Measurements from ENCODE around the gene PPP1R12B. TPM values are rescaled to one million over a fixed set of nuclear protein-coding genes. Genes with fewer than 3 reads are reported as not detected.

Gene PPP1R12B
- polyA plus RNA-seq, 3 donors from 2014 or later: 3.8 to 8.3 (median 4.3) TPM

DNA sequence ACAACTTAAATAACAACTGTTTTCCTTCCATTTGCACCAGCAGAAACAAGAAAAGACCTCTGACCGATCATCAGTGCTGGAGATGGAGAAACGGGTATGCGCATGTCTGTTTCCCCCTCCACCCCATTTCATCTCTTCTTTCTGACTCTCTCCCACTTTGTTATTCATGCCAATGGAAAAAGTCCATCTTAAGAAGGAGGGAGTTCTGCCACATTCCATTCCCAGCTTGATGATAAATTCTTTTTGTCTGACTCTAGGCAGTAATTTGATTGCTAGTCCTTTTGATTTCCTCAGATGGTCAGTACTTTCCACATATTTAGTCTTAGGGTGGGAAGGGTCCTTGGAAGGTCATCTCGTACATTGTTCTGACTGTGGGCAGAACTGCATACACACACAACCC is 219.2 kb downstream of the PPP1R12B start:
- peaks cover 0 to 2% (median 0%) of the 10 kb centered on the region in 3 donors for H3K27me3 Mint-ChIP-seq (ENCODE audit: low read depth in 3 of 3)
- peaks cover 37 to 38% of the 10 kb centered on the region in 2 donors for H3K4me1 Mint-ChIP-seq
- no peaks in the 10 kb centered on the region for H3K9me3 Mint-ChIP-seq
- peak overlapping the region in 1 of 6 donors; percentile 29 for H3K27ac Mint-ChIP-seq
- no peak for DNase-seq
- H3K36me3 Mint-ChIP-seq: peaks cover 0 to 32% (median 1%) of the 10 kb centered on the region in 3 donors
- H3K4me3 Mint-ChIP-seq: no peak overlapping the region

DNA sequence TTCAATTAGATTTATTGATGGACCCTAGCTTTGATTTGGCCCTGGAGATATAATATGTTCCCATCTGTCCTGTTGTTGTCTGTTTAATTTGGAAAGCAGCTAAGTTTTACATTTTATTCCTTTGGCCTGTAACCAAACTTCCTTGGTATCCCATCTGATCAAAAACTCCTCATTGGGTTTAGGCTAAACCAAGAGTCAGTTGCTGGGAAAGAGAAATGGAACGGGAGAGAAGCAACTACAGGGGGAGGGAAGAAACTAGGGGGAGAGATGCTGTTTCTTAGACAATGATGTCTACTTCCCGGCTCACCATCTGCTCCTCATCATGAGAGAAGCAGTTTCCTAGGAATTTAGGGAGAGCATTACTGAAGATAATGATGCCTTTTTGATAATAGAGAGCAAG is 219.9 kb downstream of the PPP1R12B start:
- Mint-ChIP-seq H3K4me3 (no peak overlapping the region), H3K4me1 (peaks cover 37 to 38% of the 10 kb centered on the region in 2 donors), H3K9me3 (no peaks in the 10 kb centered on the region), H3K27me3 (ENCODE audit: low read depth in 3 of 3) (peaks cover 0 to 2% (median 0%) of the 10 kb centered on the region in 3 donors), H3K36me3 (peaks cover under 1 to 35% (median 7%) of the 10 kb centered on the region in 3 donors), H3K27ac (peak overlapping the region in 1 of 6 donors; percentile 42)
- DNase-seq: no peak

GRCh38 chr1:202568826-202569225 is 220.3 kb downstream of the PPP1R12B start:
- no peak for DNase-seq
- no peak overlapping the region for H3K4me3 Mint-ChIP-seq
- H3K4me1 Mint-ChIP-seq: peaks cover 37 to 38% of the 10 kb centered on the region in 2 donors
- H3K27me3 Mint-ChIP-seq (ENCODE audit: low read depth in 3 of 3): peaks cover 0 to 2% (median 0%) of the 10 kb centered on the region in 3 donors
- peak overlapping the region in 1 of 6 donors; percentile 42 for H3K27ac Mint-ChIP-seq
- H3K9me3 Mint-ChIP-seq: no peaks in the 10 kb centered on the region
- H3K36me3 Mint-ChIP-seq: peaks cover 4 to 37% (median 7%) of the 10 kb centered on the region in 3 donors

- Mint-ChIP-seq H3K27ac (no peak overlapping the region), H3K9me3 (no peaks in the 10 kb centered on the region), H3K4me3 (no peak overlapping the region), H3K27me3 (ENCODE audit: low read depth in 3 of 3) (peaks cover 0 to 2% (median 0%) of the 10 kb centered on the region in 3 donors), H3K36me3 (peaks cover 4 to 34% (median 7%) of the 10 kb centered on the region in 3 donors), H3K4me1 (peaks cover 30 to 33% of the 10 kb centered on the region in 2 donors)
- no peak for DNase-seq
These were observed 221.2 kb downstream of the PPP1R12B start for GRCh38 chr1:202569393-202570322.

DNA sequence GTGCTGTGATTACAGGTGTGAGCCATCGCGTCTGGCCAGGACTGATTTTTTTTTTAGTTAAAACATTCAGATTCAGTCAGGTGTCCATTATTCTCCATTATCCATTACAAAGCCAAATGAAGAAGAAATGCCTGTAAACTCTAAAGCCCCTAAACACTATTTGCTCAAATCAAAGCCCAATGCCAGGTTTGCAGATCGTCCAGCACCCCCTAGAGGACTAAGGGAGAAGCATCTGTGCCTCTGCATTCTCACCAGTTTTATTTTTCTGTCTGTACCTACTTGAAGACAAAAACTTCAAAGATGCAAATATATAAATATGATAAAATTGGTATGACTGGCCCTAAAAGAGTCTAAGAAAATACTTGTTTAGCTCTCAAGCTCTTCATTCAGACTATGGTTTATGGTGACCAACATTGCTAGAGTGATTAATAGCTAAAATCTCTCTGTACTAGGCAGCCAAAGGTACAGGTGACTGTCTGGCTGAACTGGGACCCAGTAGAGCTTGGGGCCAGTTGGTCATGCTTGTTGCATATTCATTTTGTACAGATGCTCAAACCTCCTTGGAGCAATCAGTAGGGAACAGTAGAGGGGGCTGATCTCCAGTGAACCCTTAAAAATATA is 223.3 kb downstream of the PPP1R12B start:
- peaks cover 4 to 38% (median 7%) of the 10 kb centered on the region in 3 donors for H3K36me3 Mint-ChIP-seq
- H3K27ac Mint-ChIP-seq: no peak overlapping the region
- peak; percentile 15 to 24 (median 23) for DNase-seq
- H3K27me3 Mint-ChIP-seq (ENCODE audit: low read depth in 3 of 3): no peaks in the 10 kb centered on the region
- H3K4me3 Mint-ChIP-seq: no peak overlapping the region
- H3K4me1 Mint-ChIP-seq: peaks cover 11% of the 10 kb centered on the region in 2 donors
- no peaks in the 10 kb centered on the region for H3K9me3 Mint-ChIP-seq

- no peaks in the 10 kb centered on the region for H3K9me3 Mint-ChIP-seq
- H3K4me3 Mint-ChIP-seq: no peak overlapping the region
- H3K36me3 Mint-ChIP-seq: peaks cover 4 to 32% (median 7%) of the 10 kb centered on the region in 3 donors
- no peak for DNase-seq
- H3K27ac Mint-ChIP-seq: no peak overlapping the region
- H3K4me1 Mint-ChIP-seq: peaks cover under 1 to 1% of the 10 kb centered on the region in 2 donors
- H3K27me3 Mint-ChIP-seq (ENCODE audit: low read depth in 3 of 3): no peaks in the 10 kb centered on the region
These were observed 224.4 kb downstream of the PPP1R12B start for GRCh38 chr1:202572867-202573266.

DNA sequence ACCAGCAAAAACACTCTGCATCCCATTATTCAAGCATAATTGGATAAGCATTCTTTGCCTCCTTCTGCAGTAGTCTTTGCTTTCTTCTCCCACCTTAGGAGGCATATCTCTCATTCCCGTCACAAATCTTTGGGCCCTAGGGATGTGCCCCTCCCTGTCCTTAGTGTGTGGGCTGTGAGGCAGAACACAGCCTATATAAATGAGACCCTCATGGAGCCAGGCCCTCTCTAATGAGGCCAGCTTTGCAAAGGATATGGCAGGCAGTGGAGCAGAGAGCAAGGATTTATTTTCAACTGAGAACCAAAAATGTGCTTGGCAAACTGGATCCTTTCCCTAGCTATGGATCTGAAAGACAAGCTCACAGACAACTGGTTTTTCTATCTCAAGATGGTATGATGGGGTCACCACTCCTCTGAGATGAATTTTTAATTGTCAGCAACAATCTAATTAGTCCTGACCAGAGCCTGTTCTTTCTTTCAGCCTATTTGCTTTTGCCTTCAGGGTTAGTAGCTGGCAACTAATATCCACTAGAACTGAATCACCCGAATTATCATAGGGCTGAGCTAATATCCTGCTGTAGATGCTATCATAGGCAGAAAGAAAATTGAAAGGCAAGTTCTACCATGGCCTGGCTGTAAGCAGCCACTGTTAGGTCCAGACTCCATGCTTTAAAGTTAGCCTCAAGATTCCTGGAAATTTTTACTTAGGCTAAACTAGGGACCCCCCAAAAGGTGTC is 227.6 kb downstream of the PPP1R12B start:
- Mint-ChIP-seq H3K9me3 (no peaks in the 10 kb centered on the region), H3K4me1 (no peaks in the 10 kb centered on the region), H3K27ac (no peak overlapping the region), H3K4me3 (no peak overlapping the region), H3K27me3 (ENCODE audit: low read depth in 3 of 3) (no peaks in the 10 kb centered on the region), H3K36me3 (peaks cover 14 to 32% (median 16%) of the 10 kb centered on the region in 3 donors)
- DNase-seq: no peak

GRCh38 chr1:202576816-202577215 is 228.3 kb downstream of the PPP1R12B start:
- Mint-ChIP-seq H3K4me1 (no peaks in the 10 kb centered on the region), H3K27me3 (ENCODE audit: low read depth in 3 of 3) (no peaks in the 10 kb centered on the region), H3K9me3 (no peaks in the 10 kb centered on the region), H3K36me3 (peaks cover 21 to 39% (median 21%) of the 10 kb centered on the region in 3 donors), H3K4me3 (no peak overlapping the region), H3K27ac (no peak overlapping the region)
- no peak for DNase-seq

- Mint-ChIP-seq H3K9me3 (no peaks in the 10 kb centered on the region), H3K27me3 (ENCODE audit: low read depth in 3 of 3) (peaks cover 0 to 1% (median 0%) of the 10 kb centered on the region in 3 donors), H3K36me3 (peaks cover 21 to 45% (median 27%) of the 10 kb centered on the region in 3 donors), H3K27ac (no peak overlapping the region), H3K4me3 (no peak overlapping the region), H3K4me1 (no peaks in the 10 kb centered on the region)
- DNase-seq: no peak
These were observed 228.9 kb downstream of the PPP1R12B start for GRCh38 chr1:202577381-202577780.

GRCh38 chr1:202578001-202578504 is 229.6 kb downstream of the PPP1R12B start:
- no peaks in the 10 kb centered on the region for H3K4me1 Mint-ChIP-seq
- no peak overlapping the region for H3K27ac Mint-ChIP-seq
- no peaks in the 10 kb centered on the region for H3K9me3 Mint-ChIP-seq
- no peak overlapping the region for H3K4me3 Mint-ChIP-seq
- H3K36me3 Mint-ChIP-seq: peaks cover 17 to 42% (median 27%) of the 10 kb centered on the region in 3 donors
- DNase-seq: no peak
- peaks cover 0 to 1% (median 0%) of the 10 kb centered on the region in 3 donors for H3K27me3 Mint-ChIP-seq (ENCODE audit: low read depth in 3 of 3)

DNA sequence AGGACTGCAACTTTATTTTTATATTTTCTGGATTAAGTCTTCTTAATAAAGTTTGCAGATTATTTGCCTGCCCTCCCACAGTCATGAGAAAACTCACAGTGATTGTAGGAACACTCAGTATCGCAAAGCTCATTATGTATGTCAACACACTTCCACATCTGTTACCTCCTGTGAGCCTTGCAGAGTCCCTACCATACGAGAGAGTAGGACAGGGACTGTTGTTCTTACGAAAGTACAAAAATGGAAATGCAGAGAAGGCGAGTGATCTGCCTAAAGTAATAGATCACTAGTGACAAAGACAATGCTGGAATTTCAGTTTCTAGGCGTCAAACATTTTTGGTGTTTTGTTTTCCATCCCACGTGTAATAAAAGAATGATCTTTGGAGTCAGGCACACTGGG is 230.1 kb downstream of the PPP1R12B start:
- DNase-seq: no peak
- Mint-ChIP-seq H3K36me3 (peaks cover 15 to 40% (median 25%) of the 10 kb centered on the region in 3 donors), H3K27me3 (ENCODE audit: low read depth in 3 of 3) (peaks cover 0 to 1% (median 0%) of the 10 kb centered on the region in 3 donors), H3K27ac (no peak overlapping the region), H3K9me3 (no peaks in the 10 kb centered on the region), H3K4me3 (no peak overlapping the region), H3K4me1 (no peaks in the 10 kb centered on the region)

- peaks cover 19 to 39% (median 23%) of the 10 kb centered on the region in 3 donors for H3K36me3 Mint-ChIP-seq
- H3K9me3 Mint-ChIP-seq: no peaks in the 10 kb centered on the region
- no peak for DNase-seq
- H3K4me1 Mint-ChIP-seq: no peaks in the 10 kb centered on the region
- H3K4me3 Mint-ChIP-seq: no peak overlapping the region
- H3K27ac Mint-ChIP-seq: no peak overlapping the region
- H3K27me3 Mint-ChIP-seq (ENCODE audit: low read depth in 3 of 3): peaks cover 0 to 1% (median 0%) of the 10 kb centered on the region in 3 donors
These were observed 231.3 kb downstream of the PPP1R12B start for GRCh38 chr1:202579806-202580205.

DNA sequence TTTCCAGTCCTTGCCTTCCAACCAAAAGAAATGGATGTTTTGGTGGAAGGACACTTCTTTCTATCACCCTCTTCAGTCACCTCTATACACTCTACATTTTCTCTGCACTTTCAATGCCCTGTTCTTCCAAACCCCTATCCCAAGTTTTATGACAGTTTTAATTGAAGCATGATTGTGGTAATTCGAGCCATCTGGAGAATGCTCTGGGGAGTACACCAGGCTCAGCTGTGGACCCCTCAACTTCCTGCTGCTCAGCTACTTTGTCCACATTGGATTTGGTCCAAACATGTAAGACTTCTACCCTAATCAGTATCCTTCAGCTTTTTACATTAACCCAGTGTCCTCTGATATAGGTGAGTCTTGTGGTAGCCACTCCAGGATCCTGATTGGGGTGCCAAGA is 232.1 kb downstream of the PPP1R12B start:
- no peak for DNase-seq
- H3K9me3 Mint-ChIP-seq: no peaks in the 10 kb centered on the region
- H3K4me3 Mint-ChIP-seq: no peak overlapping the region
- H3K27ac Mint-ChIP-seq: no peak overlapping the region
- no peaks in the 10 kb centered on the region for H3K4me1 Mint-ChIP-seq
- H3K36me3 Mint-ChIP-seq: peaks cover 19 to 34% (median 23%) of the 10 kb centered on the region in 3 donors
- H3K27me3 Mint-ChIP-seq (ENCODE audit: low read depth in 3 of 3): peaks cover 0 to 1% (median 0%) of the 10 kb centered on the region in 3 donors

Measured in immature natural killer cell (primary cell).